ENCODE measurements around the gene DNAJA4. TPM values are rescaled to one million over a fixed set of nuclear protein-coding genes. Genes with fewer than 3 reads are reported as not detected.

Gene DNAJA4
- polyA plus RNA-seq, 1 of the 3 experiments (the other 2 are of a cell fraction) = 0.03 TPM

DNA sequence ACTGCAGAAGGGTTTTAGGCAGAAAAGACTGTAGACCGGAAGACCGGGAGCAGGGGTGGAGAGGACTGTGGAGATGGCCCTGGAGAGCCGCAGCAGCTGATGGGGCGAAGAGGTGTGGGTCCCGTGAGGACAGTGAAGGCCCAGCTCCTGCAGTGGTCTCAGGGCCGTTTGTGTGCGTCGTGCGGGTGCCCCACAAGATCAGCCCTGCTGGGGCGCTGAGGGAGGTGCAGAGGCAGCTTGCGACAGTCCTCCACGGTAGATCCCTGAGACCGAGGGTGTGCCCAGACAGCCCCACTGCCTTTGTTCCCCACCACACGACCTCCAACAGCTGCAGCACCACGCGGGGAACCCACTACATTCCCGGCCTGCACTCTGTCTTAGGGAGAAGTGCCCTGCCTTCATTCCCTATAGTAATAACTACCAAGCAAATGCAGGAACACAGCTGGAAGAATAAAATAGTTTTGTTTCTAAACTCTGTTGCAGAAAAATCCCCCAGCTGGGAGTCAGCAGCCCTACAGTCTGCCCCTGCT is 56.7 kb downstream of the DNAJA4 start (continued):
- TF ChIP-seq, protein P1, sequence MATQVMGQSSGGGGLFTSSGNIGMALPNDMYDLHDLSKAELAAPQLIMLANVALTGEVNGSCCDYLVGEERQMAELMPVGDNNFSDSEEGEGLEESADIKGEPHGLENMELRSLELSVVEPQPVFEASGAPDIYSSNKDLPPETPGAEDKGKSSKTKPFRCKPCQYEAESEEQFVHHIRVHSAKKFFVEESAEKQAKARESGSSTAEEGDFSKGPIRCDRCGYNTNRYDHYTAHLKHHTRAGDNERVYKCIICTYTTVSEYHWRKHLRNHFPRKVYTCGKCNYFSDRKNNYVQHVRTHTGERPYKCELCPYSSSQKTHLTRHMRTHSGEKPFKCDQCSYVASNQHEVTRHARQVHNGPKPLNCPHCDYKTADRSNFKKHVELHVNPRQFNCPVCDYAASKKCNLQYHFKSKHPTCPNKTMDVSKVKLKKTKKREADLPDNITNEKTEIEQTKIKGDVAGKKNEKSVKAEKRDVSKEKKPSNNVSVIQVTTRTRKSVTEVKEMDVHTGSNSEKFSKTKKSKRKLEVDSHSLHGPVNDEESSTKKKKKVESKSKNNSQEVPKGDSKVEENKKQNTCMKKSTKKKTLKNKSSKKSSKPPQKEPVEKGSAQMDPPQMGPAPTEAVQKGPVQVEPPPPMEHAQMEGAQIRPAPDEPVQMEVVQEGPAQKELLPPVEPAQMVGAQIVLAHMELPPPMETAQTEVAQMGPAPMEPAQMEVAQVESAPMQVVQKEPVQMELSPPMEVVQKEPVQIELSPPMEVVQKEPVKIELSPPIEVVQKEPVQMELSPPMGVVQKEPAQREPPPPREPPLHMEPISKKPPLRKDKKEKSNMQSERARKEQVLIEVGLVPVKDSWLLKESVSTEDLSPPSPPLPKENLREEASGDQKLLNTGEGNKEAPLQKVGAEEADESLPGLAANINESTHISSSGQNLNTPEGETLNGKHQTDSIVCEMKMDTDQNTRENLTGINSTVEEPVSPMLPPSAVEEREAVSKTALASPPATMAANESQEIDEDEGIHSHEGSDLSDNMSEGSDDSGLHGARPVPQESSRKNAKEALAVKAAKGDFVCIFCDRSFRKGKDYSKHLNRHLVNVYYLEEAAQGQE (IDR thresholded peaks at IDR 0.05; ENCODE audit: low read depth, low read length) = no peak
- TF ChIP-seq RCOR1 (IDR thresholded peaks at IDR 0.05; ENCODE audit: low read length) (no peak), RFX5 (IDR thresholded peaks at IDR 0.05; ENCODE audit: low read length) (no peak)

DNA sequence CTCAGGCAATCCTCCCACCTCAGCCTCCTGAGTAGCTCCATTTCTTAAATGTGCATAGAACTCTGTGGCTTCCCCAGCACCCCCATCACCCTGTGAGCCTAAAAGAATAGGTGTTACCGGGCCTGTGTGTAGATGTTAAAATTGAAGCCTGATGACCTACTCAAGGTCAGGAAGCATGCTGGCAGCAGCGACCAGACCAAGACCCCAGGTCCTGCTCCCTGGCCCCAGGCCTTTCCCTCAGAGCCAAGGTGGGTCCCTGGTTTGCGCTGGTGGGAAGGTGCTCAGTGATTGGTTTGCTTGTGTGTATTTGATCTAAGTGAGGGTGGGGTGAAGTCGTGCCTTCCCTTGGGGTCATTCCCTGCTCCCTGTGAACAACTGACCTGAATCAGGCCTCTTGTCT is 57.4 kb downstream of the DNAJA4 start:
- no peak overlapping the region for H3K4me3 ChIP-seq (ENCODE audit: low read depth in 2 of 2, low read length in 1 of 2)
- H3K9me3 ChIP-seq = no peaks in the 10 kb centered on the region
- H3K27ac ChIP-seq (ENCODE audit: low read depth in 2 of 2, low read length in 1 of 2) = peak overlapping the region in 1 of 2 experiments; percentile 67; a peak in 2 of 4 replicates
- TF ChIP-seq TCF12 (IDR thresholded peaks at IDR 0.05) = no peak
- H3K4me2 ChIP-seq = no peak overlapping the region
- H3F3A ChIP-seq (replicated peaks; ENCODE audit: insufficient read depth) = no peaks in the 10 kb centered on the region
- H3K4me1 ChIP-seq (ENCODE audit: control insufficient read depth in 1 of 2, insufficient read depth in 2 of 2, low read depth in 1 of 2, low read length in 1 of 2) = peaks cover 3 to 31% of the 10 kb centered on the region in 2 experiments; a peak in 2 of 4 replicates
- no peaks in the 10 kb centered on the region for H3K9me2 ChIP-seq
- H3K27me3 ChIP-seq (ENCODE audit: insufficient read depth) = no peaks in the 10 kb centered on the region
- CTCF ChIA-PET = interaction anchor here (0.9 to 31.8 kb wide), 5 partner anchors 8 to 160 kb away, joined by 3 to 772 read pairs (median 4); no protein-coding TSS in a partner anchor
- no peaks in the 10 kb centered on the region for H3K36me3 ChIP-seq (replicated peaks in 1 of 2; ENCODE audit: control insufficient read depth in 1 of 2, insufficient read depth in 2 of 2, low read length in 1 of 2)
- peak overlapping the region; percentile 93; the same call in 1 of the 2 replicates for H2AFZ ChIP-seq (ENCODE audit: low read depth)
- no peaks in the 10 kb centered on the region for H4K20me1 ChIP-seq (ENCODE audit: insufficient read depth)
- POLR2A ChIA-PET = interaction anchor here (1.2 kb wide), 1 partner anchor 116 kb away, joined by 4 read pairs; the partner anchor contains the start of gene IREB2
- peak; percentile 44 for DNase-seq
- WGBS (ENCODE audit: low lambda C conversion rate) = 75% methylated on average over 2 of the region's 4 CpGs
- H3K79me2 ChIP-seq (ENCODE audit: insufficient read depth) = no peaks in the 10 kb centered on the region
- H3K9ac ChIP-seq = no peak overlapping the region

DNA sequence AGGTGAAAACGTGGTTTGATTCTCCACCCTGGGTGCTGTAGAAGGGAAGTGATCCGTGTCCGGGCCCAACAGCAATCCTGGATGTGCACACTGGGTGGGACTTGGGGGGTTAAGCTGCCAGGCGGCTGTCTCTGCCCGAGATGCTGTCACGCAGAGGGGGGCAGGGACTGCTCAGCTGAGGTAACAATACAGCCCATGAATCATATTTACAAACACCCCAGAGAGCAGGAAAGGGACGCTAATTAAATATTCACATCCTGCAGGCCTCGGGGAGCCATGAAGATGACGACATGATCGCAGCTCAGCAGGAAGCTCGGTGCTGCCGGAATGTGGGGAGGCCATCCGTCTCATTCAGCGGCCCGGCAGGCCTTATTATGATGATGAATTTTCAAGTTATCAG is 57.9 kb downstream of the DNAJA4 start:
- Histone ChIP-seq H3K9me3 (no peaks in the 10 kb centered on the region), H3K27ac (ENCODE audit: low read depth in 2 of 2, low read length in 1 of 2) (peak overlapping the region in 1 of 2 experiments; percentile 67; a peak in 2 of 4 replicates), H3K36me3 (replicated peaks in 1 of 2; ENCODE audit: control insufficient read depth in 1 of 2, insufficient read depth in 2 of 2, low read length in 1 of 2) (no peaks in the 10 kb centered on the region), H3F3A (replicated peaks; ENCODE audit: insufficient read depth) (no peaks in the 10 kb centered on the region), H4K20me1 (ENCODE audit: insufficient read depth) (no peaks in the 10 kb centered on the region), H2AFZ (ENCODE audit: low read depth) (peak overlapping the region; percentile 93; the same call in 1 of the 2 replicates), H3K4me3 (ENCODE audit: low read depth in 2 of 2, low read length in 1 of 2) (no peak overlapping the region), H3K79me2 (ENCODE audit: insufficient read depth) (no peaks in the 10 kb centered on the region), H3K9ac (0 out of 2 replicates have a peak overlapping the region, but pooled peaks have one; percentile 36), H3K4me1 (ENCODE audit: control insufficient read depth in 1 of 2, insufficient read depth in 2 of 2, low read depth in 1 of 2, low read length in 1 of 2) (peaks cover 3 to 27% of the 10 kb centered on the region in 2 experiments; a peak in 2 of 4 replicates), H3K4me2 (no peak overlapping the region), H3K27me3 (ENCODE audit: insufficient read depth) (no peaks in the 10 kb centered on the region), H3K9me2 (no peaks in the 10 kb centered on the region)
- no peak for TF ChIP-seq MXI1 (IDR thresholded peaks at IDR 0.05; ENCODE audit: low read depth, low read length)
- peak in 1 of 2 experiments; percentile 40; a peak in 1 of 4 replicates for TF ChIP-seq EP300 (IDR thresholded peaks at IDR 0.05; ENCODE audit: borderline replicate concordance in 1 of 2, low read depth in 1 of 2, low read length in 1 of 2)
- CTCF ChIA-PET = interaction anchor here (0.6 to 31.8 kb wide), 5 partner anchors 8 to 159 kb away, joined by 3 to 772 read pairs (median 4); no protein-coding TSS in a partner anchor
- 35% methylated on average over 10 of the region's 15 CpGs for WGBS (ENCODE audit: low lambda C conversion rate)
- peak; percentile 81 for DNase-seq
- POLR2A ChIA-PET = interaction anchor here (1.2 kb wide), 1 partner anchor 115 kb away, joined by 4 read pairs; the partner anchor contains the start of gene IREB2
